LNCaP clone FGC (cell line): Measurements from ENCODE around the gene COMTD1.

Source experiments
- DNase-seq: peaks from one replicate; pipeline ENCODE4 v3.0.0-alpha.2; 2011; ENCODE audit warnings: low read depth
- H3K4me3 ChIP-seq: 2 replicates; pipeline ENCODE4 v1.5.1; 2011; ENCODE audit warnings: mild to moderate bottlenecking, low read depth, low read length, control low read depth
- TF ChIP-seq, protein P1 (sequence below): IDR thresholded peaks from 2 replicates; pipeline ENCODE4 v1.5.1; 2012; ENCODE audit warnings: mild to moderate bottlenecking; ENCODE audit not compliant: control insufficient read depth, insufficient read depth; ENCODE audit errors: extremely low read depth

Gene COMTD1

DNA sequence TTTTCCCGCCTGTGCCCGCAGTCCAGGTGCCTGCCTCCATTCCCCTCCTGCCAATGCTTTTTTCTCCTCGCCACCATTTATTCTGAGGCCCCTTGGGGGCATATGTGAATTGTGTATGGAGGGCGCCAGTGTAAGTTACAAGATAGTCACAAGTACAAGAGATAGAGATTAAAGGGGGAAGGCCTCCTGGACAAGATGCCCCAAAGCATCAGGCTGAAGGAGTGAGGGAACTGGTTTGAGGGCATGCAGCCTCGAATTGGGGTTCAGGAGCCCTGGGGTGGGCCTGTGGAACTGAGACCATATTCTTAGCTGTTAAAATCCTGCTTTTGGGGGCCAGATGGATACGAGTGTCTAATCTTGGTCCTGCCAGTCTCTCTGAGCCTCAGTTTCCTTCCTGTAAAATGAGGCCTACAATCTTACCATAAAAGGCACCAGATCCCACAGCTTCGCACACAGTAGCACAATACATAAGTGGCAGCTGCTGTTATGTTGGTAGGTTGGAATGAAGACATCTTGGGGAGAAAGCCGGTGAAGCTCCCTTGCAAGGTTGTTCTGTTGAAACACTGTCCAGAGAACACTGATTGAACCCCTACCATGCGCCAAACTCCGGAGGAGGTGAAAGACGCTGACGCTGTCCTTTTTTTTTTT lies 545 bp upstream of the COMTD1 start:
- TF ChIP-seq, protein P1, sequence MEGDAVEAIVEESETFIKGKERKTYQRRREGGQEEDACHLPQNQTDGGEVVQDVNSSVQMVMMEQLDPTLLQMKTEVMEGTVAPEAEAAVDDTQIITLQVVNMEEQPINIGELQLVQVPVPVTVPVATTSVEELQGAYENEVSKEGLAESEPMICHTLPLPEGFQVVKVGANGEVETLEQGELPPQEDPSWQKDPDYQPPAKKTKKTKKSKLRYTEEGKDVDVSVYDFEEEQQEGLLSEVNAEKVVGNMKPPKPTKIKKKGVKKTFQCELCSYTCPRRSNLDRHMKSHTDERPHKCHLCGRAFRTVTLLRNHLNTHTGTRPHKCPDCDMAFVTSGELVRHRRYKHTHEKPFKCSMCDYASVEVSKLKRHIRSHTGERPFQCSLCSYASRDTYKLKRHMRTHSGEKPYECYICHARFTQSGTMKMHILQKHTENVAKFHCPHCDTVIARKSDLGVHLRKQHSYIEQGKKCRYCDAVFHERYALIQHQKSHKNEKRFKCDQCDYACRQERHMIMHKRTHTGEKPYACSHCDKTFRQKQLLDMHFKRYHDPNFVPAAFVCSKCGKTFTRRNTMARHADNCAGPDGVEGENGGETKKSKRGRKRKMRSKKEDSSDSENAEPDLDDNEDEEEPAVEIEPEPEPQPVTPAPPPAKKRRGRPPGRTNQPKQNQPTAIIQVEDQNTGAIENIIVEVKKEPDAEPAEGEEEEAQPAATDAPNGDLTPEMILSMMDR = no peak
- peak overlapping the region; percentile 79 for H3K4me3 ChIP-seq

GRCh38 chr10:75234683-75235374 lies 928 bp downstream of the COMTD1 start:
- TF ChIP-seq, protein P1 = peak; percentile 17; the same call in 1 of the 2 replicates
- no peak for DNase-seq
- H3K4me3 ChIP-seq = peak overlapping the region; percentile 79

More for the DNA sequence above, 545 bp upstream of the COMTD1 start:
- no peak for DNase-seq

DNA sequence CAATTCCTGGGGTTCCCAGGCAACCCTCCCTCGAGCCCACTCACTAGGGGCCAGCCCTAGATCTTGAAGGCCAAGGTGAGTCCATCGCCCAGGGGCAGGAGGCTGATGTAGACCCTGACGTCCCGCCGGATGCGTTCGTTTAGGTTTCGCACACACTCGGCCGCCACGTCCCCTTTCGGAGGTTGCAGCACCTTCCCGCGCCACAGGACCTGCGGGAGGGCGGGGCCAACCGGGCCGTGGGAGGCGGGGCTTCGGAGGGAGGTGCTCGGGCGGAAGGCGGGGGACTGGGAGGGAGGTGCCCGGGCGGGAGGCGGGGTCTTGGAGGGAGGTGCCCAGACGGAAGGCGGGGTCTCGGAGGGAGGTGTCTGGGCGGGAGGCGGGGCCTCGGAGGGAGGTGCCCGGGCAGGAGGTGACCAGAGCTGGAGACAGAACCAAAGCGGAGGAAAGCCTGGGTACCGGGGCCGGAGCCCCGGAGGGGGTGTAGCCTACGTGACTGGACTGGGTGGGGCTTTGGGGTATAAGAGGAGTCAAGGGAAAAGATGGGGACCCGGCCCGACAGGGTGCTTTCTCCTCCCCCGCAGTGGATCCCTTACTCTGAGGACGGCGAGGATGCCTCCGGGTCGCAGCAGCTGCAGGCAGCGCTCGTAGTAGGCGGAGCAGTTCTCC lies 1.6 kb downstream of the COMTD1 start:
- TF ChIP-seq, protein P1 = no peak
- peak; percentile 73 for DNase-seq
- peak overlapping the region; percentile 79 for H3K4me3 ChIP-seq

DNA sequence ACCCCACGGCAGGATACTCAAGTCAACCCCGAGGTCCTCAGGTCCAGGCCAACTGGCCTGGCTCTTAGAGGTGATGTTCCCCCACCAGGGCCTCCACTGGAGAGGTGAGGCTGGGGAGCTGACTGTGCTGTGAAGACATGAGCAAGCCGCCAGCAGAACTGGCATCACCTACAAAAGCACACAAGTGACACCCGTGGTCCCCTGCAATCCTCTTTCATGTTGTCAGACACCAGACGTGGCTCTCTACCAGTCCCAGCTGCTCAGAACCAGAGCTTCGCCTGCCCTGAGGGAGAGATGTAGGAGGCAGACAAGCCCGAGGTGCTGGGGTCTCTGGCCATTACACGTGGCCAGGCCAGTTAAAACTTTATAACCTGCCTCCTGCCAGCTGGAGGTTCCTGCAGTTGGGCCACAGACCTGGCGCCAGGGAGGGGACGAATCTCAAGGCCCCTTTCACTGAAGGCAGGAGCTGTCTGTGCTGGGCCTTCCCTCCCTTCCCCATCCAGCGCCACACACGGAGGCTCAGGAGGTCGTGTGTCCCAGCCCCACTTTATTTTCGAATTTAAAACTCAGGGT lies 2.2 kb downstream of the COMTD1 start:
- TF ChIP-seq, protein P1 = no peak
- H3K4me3 ChIP-seq = peak overlapping the region; percentile 79
- DNase-seq = no peak

DNA sequence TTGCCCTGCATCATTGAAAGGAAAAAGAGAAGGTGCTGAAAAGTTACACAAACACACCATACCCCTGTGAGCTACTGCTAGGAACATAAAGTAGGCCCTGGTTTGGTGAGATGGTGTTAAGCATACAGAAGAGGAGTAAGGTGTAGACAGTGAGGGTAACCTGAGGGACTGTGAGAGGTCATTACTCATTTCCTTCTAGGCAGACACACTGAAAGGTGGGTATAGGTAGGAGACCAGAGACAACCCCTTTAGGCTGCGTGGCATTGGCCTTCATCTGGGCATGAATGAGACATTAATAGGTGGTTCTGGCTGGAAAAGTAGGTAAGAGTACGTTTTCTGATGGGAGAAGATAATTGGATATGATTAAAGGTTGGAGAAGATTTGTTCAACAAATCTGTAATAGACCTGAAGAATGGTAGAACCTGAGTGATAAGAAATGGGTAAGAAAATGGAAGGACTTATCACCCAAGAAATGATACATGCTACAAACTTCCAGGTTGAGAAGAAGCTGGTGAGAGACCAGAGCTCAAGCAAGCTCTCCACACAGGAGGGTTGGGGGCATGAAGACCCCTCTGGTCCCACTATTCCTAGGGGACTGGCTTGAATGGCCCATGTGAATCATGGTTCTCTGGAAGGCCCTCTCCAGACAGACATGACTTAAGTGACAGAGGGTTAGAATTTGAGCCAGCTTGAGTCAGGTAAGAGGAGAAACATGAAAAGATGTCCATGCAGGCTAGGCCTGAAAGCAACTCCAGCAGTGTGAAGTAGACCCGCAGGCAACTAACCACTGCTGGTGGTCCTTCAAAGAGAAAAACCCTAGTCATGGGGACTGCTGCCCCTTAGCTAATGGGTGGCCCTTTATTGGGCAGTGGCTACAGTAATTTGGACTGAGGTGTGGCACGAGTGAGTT lies 3.8 kb downstream of the COMTD1 start:
- TF ChIP-seq, protein P1 = no peak
- DNase-seq = no peak
- no peak overlapping the region for H3K4me3 ChIP-seq

DNA sequence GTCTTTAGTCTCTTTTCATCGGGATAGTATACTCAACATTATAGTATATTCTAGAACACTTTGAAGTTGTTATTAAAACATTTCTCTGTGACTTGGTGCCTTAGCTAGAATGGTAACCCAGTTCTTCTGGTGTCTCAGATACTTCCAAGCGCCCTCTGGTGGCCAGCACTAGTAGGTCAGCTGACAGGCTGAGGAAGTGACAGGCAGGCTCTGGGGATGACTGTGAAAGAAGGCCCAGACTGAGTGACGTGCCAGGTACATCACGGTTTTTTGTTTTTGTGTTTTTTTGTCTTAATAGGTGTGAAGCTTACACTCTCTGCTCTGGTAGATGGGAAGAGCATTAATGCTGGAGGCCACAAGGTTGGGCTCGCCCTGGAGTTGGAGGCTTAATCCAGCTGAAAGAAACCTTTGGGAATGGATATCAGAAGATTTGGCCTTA lies 5.1 kb downstream of the COMTD1 start:
- H3K4me3 ChIP-seq = no peak overlapping the region
- TF ChIP-seq, protein P1 = peak; percentile 91
- DNase-seq = no peak
